ENCODE results near the gene TRAPPC13. TPM values are rescaled to one million over a fixed set of nuclear protein-coding genes. Genes with fewer than 3 reads are reported as not detected.
"Not testable (repeated sequence)": the region's sequence is repeated elsewhere in the genome, so short reads cannot be mapped to it uniquely, and the experiment has no call there.

TRAPPC13 gene
- total and polyA plus RNA-seq, 10 donors: 14.1 to 35.7 (median 19.4) TPM

- no peak for DNase-seq
- WGBS, 5 donors: 89 to 97% (median 94%) methylated on average over 3 of the region's 3 CpGs
- Histone ChIP-seq H3K36me3 (peaks cover 0 to 100% (median 82%) of the 10 kb centered on the region in 6 donors), H3K27ac (no peak overlapping the region), H3K4me3 (no peak overlapping the region), H3K4me1 (peaks cover 0 to 4% (median 0%) of the 10 kb centered on the region in 6 donors), H3K9me3 (no peaks in the 10 kb centered on the region), H3K27me3 (replicated peaks in 1 of 7) (no peaks in the 10 kb centered on the region)
- no peak for TF ChIP-seq POLR2A (IDR thresholded peaks at IDR 0.05)
- no peak for TF ChIP-seq POLR2AphosphoS5 (IDR thresholded peaks at IDR 0.05)
- TF ChIP-seq CTCF (IDR thresholded peaks at IDR 0.05 in 8 of 11, conservative IDR thresholded peaks at IDR 0.05 in 3 of 11): no peak
- intact Hi-C loops (cut with DNase I; ENCODE audit: low total_unique reads): no loop called here
Measured at GRCh38 chr5:65611524-65611923, 13.3 kb upstream of the TRAPPC13 start.

- Histone ChIP-seq H3K4me1 (peaks cover 0 to 6% (median 0%) of the 10 kb centered on the region in 6 donors), H3K9me3 (no peaks in the 10 kb centered on the region), H3K27ac (no peak overlapping the region), H3K4me3 (no peak overlapping the region), H3K27me3 (replicated peaks in 1 of 7) (no peaks in the 10 kb centered on the region), H3K36me3 (peaks cover 0 to 100% (median 78%) of the 10 kb centered on the region in 6 donors)
- DNase-seq: no peak
- 85 to 90% (median 88%) methylated on average over 4 of the region's 4 CpGs for whole genome bisulfite sequencing, 5 donors
- TF ChIP-seq POLR2A (IDR thresholded peaks at IDR 0.05) (no peak), CTCF (IDR thresholded peaks at IDR 0.05 in 8 of 11, conservative IDR thresholded peaks at IDR 0.05 in 3 of 11) (no peak), POLR2AphosphoS5 (IDR thresholded peaks at IDR 0.05) (no peak)
- intact Hi-C loops (cut with DNase I; ENCODE audit: low total_unique reads): no loop called here
Measured at GRCh38 chr5:65612298-65612907, 12.4 kb upstream of the TRAPPC13 start.

- Histone ChIP-seq H3K4me3 (no peak overlapping the region), H3K27me3 (replicated peaks in 1 of 7) (no peaks in the 10 kb centered on the region), H3K27ac (no peak overlapping the region), H3K36me3 (peaks cover 0 to 44% (median 20%) of the 10 kb centered on the region in 6 donors), H3K9me3 (no peaks in the 10 kb centered on the region), H3K4me1 (peaks cover 24 to 70% (median 41%) of the 10 kb centered on the region in 6 donors)
- no peak for DNase-seq
- intact Hi-C loops (cut with DNase I; ENCODE audit: low total_unique reads): no loop called here
- 88 to 96% (median 93%) methylated on average over 4 of the region's 4 CpGs for WGBS, 5 donors
- TF ChIP-seq CTCF (IDR thresholded peaks at IDR 0.05 in 8 of 11, conservative IDR thresholded peaks at IDR 0.05 in 3 of 11) (no peak), POLR2A (IDR thresholded peaks at IDR 0.05) (no peak), POLR2AphosphoS5 (IDR thresholded peaks at IDR 0.05) (no peak)
Measured at GRCh38 chr5:65620021-65620420, 4.8 kb upstream of the TRAPPC13 start.

GRCh38 chr5:65621961-65622360 lies 2.9 kb upstream of the TRAPPC13 start:
- H3K9me3 ChIP-seq; H3K27me3 ChIP-seq (replicated peaks in 1 of 7); DNase-seq; intact Hi-C loops (cut with DNase I; ENCODE audit: low total_unique reads); H3K27ac ChIP-seq: not testable (repeated sequence)
- H3K36me3 ChIP-seq: peaks cover 0 to 25% (median 6%) of the 10 kb centered on the region in 6 donors
- peak overlapping the region in 2 of 8 donors; percentile 2 to 3 for H3K4me3 ChIP-seq
- WGBS, 5 donors: 81 to 91% (median 86%) methylated on average over 4 of the region's 4 CpGs
- peaks cover 32 to 85% (median 59%) of the 10 kb centered on the region in 6 donors for H3K4me1 ChIP-seq

All from spleen (tissue), 11 donors.